ENCODE data around the gene EOGT. TPM values are rescaled to one million over a fixed set of nuclear protein-coding genes. Genes with fewer than 3 reads are reported as not detected.

EOGT gene
- total and polyA plus RNA-seq, 2 experiments from 2014 or later, result 11.9 to 27.2 TPM

DNA sequence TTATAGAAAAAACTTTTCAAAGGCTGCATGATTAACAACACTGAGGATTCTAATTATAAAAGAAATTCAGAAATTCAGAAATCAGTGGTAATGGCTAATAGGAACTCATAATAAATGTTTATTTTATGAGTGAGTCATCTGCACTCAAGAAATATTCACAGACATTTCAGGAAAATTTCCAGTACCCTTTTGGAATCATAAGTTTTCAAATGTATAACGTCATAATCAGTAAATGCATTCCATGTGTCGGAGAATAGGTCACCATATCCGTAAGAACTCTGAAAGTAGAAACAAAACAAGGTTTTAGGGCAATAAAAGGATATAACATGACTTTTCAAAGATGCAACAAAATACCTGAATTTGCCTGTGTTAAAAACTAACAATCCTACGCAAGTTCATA lies 24.7 kb downstream of the EOGT start (continued):
- TF ChIP-seq, protein P1, sequence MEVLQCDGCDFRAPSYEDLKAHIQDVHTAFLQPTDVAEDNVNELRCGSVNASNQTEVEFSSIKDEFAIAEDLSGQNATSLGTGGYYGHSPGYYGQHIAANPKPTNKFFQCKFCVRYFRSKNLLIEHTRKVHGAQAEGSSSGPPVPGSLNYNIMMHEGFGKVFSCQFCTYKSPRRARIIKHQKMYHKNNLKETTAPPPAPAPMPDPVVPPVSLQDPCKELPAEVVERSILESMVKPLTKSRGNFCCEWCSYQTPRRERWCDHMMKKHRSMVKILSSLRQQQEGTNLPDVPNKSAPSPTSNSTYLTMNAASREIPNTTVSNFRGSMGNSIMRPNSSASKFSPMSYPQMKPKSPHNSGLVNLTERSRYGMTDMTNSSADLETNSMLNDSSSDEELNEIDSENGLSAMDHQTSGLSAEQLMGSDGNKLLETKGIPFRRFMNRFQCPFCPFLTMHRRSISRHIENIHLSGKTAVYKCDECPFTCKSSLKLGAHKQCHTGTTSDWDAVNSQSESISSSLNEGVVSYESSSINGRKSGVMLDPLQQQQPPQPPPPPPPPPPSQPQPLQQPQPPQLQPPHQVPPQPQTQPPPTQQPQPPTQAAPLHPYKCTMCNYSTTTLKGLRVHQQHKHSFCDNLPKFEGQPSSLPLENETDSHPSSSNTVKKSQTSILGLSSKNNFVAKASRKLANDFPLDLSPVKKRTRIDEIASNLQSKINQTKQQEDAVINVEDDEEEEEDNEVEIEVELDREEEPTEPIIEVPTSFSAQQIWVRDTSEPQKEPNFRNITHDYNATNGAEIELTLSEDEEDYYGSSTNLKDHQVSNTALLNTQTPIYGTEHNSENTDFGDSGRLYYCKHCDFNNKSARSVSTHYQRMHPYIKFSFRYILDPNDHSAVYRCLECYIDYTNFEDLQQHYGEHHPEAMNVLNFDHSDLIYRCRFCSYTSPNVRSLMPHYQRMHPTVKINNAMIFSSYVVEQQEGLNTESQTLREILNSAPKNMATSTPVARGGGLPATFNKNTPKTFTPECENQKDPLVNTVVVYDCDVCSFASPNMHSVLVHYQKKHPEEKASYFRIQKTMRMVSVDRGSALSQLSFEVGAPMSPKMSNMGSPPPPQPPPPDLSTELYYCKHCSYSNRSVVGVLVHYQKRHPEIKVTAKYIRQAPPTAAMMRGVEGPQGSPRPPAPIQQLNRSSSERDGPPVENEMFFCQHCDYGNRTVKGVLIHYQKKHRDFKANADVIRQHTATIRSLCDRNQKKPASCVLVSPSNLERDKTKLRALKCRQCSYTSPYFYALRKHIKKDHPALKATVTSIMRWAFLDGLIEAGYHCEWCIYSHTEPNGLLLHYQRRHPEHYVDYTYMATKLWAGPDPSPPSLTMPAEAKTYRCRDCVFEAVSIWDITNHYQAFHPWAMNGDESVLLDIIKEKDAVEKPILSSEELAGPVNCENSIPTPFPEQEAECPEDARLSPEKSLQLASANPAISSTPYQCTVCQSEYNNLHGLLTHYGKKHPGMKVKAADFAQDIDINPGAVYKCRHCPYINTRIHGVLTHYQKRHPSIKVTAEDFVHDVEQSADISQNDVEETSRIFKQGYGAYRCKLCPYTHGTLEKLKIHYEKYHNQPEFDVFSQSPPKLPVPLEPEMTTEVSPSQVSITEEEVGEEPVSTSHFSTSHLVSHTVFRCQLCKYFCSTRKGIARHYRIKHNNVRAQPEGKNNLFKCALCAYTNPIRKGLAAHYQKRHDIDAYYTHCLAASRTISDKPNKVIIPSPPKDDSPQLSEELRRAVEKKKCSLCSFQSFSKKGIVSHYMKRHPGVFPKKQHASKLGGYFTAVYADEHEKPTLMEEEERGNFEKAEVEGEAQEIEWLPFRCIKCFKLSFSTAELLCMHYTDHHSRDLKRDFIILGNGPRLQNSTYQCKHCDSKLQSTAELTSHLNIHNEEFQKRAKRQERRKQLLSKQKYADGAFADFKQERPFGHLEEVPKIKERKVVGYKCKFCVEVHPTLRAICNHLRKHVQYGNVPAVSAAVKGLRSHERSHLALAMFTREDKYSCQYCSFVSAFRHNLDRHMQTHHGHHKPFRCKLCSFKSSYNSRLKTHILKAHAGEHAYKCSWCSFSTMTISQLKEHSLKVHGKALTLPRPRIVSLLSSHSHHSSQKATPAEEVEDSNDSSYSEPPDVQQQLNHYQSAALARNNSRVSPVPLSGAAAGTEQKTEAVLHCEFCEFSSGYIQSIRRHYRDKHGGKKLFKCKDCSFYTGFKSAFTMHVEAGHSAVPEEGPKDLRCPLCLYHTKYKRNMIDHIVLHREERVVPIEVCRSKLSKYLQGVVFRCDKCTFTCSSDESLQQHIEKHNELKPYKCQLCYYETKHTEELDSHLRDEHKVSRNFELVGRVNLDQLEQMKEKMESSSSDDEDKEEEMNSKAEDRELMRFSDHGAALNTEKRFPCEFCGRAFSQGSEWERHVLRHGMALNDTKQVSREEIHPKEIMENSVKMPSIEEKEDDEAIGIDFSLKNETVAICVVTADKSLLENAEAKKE (CRISPR knock-in tag; IDR thresholded peaks at IDR 0.05), result no peak
- TF ChIP-seq, protein P2, sequence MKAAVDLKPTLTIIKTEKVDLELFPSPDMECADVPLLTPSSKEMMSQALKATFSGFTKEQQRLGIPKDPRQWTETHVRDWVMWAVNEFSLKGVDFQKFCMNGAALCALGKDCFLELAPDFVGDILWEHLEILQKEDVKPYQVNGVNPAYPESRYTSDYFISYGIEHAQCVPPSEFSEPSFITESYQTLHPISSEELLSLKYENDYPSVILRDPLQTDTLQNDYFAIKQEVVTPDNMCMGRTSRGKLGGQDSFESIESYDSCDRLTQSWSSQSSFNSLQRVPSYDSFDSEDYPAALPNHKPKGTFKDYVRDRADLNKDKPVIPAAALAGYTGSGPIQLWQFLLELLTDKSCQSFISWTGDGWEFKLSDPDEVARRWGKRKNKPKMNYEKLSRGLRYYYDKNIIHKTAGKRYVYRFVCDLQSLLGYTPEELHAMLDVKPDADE (IDR thresholded peaks at IDR 0.05), result no peak
- TF ChIP-seq, protein P3, sequence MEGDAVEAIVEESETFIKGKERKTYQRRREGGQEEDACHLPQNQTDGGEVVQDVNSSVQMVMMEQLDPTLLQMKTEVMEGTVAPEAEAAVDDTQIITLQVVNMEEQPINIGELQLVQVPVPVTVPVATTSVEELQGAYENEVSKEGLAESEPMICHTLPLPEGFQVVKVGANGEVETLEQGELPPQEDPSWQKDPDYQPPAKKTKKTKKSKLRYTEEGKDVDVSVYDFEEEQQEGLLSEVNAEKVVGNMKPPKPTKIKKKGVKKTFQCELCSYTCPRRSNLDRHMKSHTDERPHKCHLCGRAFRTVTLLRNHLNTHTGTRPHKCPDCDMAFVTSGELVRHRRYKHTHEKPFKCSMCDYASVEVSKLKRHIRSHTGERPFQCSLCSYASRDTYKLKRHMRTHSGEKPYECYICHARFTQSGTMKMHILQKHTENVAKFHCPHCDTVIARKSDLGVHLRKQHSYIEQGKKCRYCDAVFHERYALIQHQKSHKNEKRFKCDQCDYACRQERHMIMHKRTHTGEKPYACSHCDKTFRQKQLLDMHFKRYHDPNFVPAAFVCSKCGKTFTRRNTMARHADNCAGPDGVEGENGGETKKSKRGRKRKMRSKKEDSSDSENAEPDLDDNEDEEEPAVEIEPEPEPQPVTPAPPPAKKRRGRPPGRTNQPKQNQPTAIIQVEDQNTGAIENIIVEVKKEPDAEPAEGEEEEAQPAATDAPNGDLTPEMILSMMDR (conservative IDR thresholded peaks at IDR 0.05; ENCODE audit: low read depth in 2 of 2), result no peak
- TF ChIP-seq JUNB (IDR thresholded peaks at IDR 0.05; ENCODE audit: unreplicated experiment), result no peak
- TF ChIP-seq, protein P4, sequence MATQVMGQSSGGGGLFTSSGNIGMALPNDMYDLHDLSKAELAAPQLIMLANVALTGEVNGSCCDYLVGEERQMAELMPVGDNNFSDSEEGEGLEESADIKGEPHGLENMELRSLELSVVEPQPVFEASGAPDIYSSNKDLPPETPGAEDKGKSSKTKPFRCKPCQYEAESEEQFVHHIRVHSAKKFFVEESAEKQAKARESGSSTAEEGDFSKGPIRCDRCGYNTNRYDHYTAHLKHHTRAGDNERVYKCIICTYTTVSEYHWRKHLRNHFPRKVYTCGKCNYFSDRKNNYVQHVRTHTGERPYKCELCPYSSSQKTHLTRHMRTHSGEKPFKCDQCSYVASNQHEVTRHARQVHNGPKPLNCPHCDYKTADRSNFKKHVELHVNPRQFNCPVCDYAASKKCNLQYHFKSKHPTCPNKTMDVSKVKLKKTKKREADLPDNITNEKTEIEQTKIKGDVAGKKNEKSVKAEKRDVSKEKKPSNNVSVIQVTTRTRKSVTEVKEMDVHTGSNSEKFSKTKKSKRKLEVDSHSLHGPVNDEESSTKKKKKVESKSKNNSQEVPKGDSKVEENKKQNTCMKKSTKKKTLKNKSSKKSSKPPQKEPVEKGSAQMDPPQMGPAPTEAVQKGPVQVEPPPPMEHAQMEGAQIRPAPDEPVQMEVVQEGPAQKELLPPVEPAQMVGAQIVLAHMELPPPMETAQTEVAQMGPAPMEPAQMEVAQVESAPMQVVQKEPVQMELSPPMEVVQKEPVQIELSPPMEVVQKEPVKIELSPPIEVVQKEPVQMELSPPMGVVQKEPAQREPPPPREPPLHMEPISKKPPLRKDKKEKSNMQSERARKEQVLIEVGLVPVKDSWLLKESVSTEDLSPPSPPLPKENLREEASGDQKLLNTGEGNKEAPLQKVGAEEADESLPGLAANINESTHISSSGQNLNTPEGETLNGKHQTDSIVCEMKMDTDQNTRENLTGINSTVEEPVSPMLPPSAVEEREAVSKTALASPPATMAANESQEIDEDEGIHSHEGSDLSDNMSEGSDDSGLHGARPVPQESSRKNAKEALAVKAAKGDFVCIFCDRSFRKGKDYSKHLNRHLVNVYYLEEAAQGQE (IDR thresholded peaks at IDR 0.05; ENCODE audit: unreplicated experiment), result no peak

All from GM23338 (cell line).